MM.1S (cell line): Measurements from ENCODE around the gene FOXN4.

Source experiments
- CTCF ChIP-seq: fragments of 300-600 bp; sonication (generic); IDR thresholded peaks from 2 replicates; pipeline ENCODE4 v1.5.1; 2016; ENCODE audit warnings: antibody characterized with exemption, low read length, mixed read lengths
- EZH2 ChIP-seq: fragments of 300-600 bp; sonication (generic); optimal IDR thresholded peaks from 2 replicates; pipeline ENCODE3; 2017; ENCODE audit warnings: low read depth, mild to moderate bottlenecking, antibody characterized with exemption, low read length, mixed read lengths
- EZH2phosphoT487 ChIP-seq: fragments of 300-600 bp; sonication (generic); IDR thresholded peaks from 2 replicates; pipeline ENCODE4 v1.6.1; 2018; ENCODE audit warnings: antibody characterized with exemption, low read length

GRCh38 chr12:109246221-109246620 is 62.9 kb downstream of the FOXN4 start:
- no peak for TF ChIP-seq CTCF
- no peak for TF ChIP-seq EZH2
- no peak for TF ChIP-seq EZH2phosphoT487
